Stimulated activated naive CD8-positive, alpha-beta T cell treated with anti-CD3 and anti-CD28 coated beads, Interleukin-15, Interleukin-2, amounts not matched to agents 100 ng/mL and 50 ng/mL, for 24 hours (primary cell): Measurements from ENCODE around the gene PAX6.

Experiments used
- H3K27ac Mint-ChIP-seq: one replicate; pipeline ENCODE4 v1.8.0; 2021; ENCODE audit warnings: mild to moderate bottlenecking, mixed read lengths
- H3K27me3 Mint-ChIP-seq: one replicate; pipeline ENCODE4 v1.8.0; 2021; ENCODE audit warnings: mixed read lengths
- H3K36me3 Mint-ChIP-seq: one replicate; pipeline ENCODE4 v1.8.0; 2021; ENCODE audit warnings: low read depth, mixed read lengths
- H3K4me1 Mint-ChIP-seq: one replicate; pipeline ENCODE4 v1.8.0; 2021; ENCODE audit warnings: low read depth, mixed read lengths
- H3K4me3 Mint-ChIP-seq: one replicate; pipeline ENCODE4 v1.8.0; 2021; ENCODE audit warnings: mild to moderate bottlenecking, mixed read lengths
- H3K9me3 Mint-ChIP-seq: one replicate; pipeline ENCODE4 v1.8.0; 2021; ENCODE audit warnings: mixed read lengths

PAX6 gene

GRCh38 chr11:31798554-31799434 is 12.3 kb downstream of the PAX6 start:
- Mint-ChIP-seq H3K27ac (no peak overlapping the region), H3K4me1 (peaks cover 18% of the 10 kb centered on the region), H3K36me3 (peaks cover 17% of the 10 kb centered on the region), H3K27me3 (peaks cover 94% of the 10 kb centered on the region), H3K9me3 (peaks cover 9% of the 10 kb centered on the region), H3K4me3 (peak overlapping the region; percentile 9)

GRCh38 chr11:31798057-31798553 is 13.0 kb downstream of the PAX6 start:
- H3K27ac Mint-ChIP-seq, result no peak overlapping the region
- H3K27me3 Mint-ChIP-seq, result peaks cover 93% of the 10 kb centered on the region
- peaks cover 9% of the 10 kb centered on the region for H3K9me3 Mint-ChIP-seq
- peaks cover 16% of the 10 kb centered on the region for H3K4me1 Mint-ChIP-seq
- no peak overlapping the region for H3K4me3 Mint-ChIP-seq
- peaks cover 17% of the 10 kb centered on the region for H3K36me3 Mint-ChIP-seq

- H3K4me1 Mint-ChIP-seq, result peaks cover 13% of the 10 kb centered on the region
- peaks cover 17% of the 10 kb centered on the region for H3K36me3 Mint-ChIP-seq
- peaks cover 9% of the 10 kb centered on the region for H3K9me3 Mint-ChIP-seq
- no peak overlapping the region for H3K27ac Mint-ChIP-seq
- peaks cover 93% of the 10 kb centered on the region for H3K27me3 Mint-ChIP-seq
- no peak overlapping the region for H3K4me3 Mint-ChIP-seq
These were observed 13.7 kb downstream of the PAX6 start for GRCh38 chr11:31797190-31798056.

GRCh38 chr11:31796499-31797189 is 14.5 kb downstream of the PAX6 start:
- Mint-ChIP-seq H3K9me3 (peaks cover 9% of the 10 kb centered on the region), H3K4me3 (no peak overlapping the region), H3K27me3 (peaks cover 92% of the 10 kb centered on the region), H3K36me3 (peaks cover 16% of the 10 kb centered on the region), H3K27ac (no peak overlapping the region), H3K4me1 (peaks cover 13% of the 10 kb centered on the region)

GRCh38 chr11:31795706-31796498 is 15.2 kb downstream of the PAX6 start:
- Mint-ChIP-seq H3K27ac (no peak overlapping the region), H3K4me3 (no peak overlapping the region), H3K27me3 (peaks cover 89% of the 10 kb centered on the region), H3K36me3 (peaks cover 10% of the 10 kb centered on the region), H3K9me3 (peaks cover 9% of the 10 kb centered on the region), H3K4me1 (peaks cover 13% of the 10 kb centered on the region)

- peaks cover 3% of the 10 kb centered on the region for H3K4me1 Mint-ChIP-seq
- no peak overlapping the region for H3K4me3 Mint-ChIP-seq
- peaks cover 76% of the 10 kb centered on the region for H3K27me3 Mint-ChIP-seq
- H3K27ac Mint-ChIP-seq, result no peak overlapping the region
- H3K36me3 Mint-ChIP-seq, result no peaks in the 10 kb centered on the region
- H3K9me3 Mint-ChIP-seq, result no peaks in the 10 kb centered on the region
These were observed 16.6 kb downstream of the PAX6 start for GRCh38 chr11:31794548-31794947.

- Mint-ChIP-seq H3K9me3 (no peaks in the 10 kb centered on the region), H3K4me3 (no peak overlapping the region), H3K27ac (no peak overlapping the region), H3K36me3 (no peaks in the 10 kb centered on the region), H3K4me1 (no peaks in the 10 kb centered on the region), H3K27me3 (peaks cover 64% of the 10 kb centered on the region)
These were observed 17.9 kb downstream of the PAX6 start for GRCh38 chr11:31793264-31793663.

GRCh38 chr11:31792456-31792855 is 18.7 kb downstream of the PAX6 start:
- Mint-ChIP-seq H3K4me1 (no peaks in the 10 kb centered on the region), H3K9me3 (no peaks in the 10 kb centered on the region), H3K36me3 (no peaks in the 10 kb centered on the region), H3K4me3 (no peak overlapping the region), H3K27ac (no peak overlapping the region), H3K27me3 (peaks cover 58% of the 10 kb centered on the region)

- H3K27ac Mint-ChIP-seq, result no peak overlapping the region
- no peak overlapping the region for H3K4me3 Mint-ChIP-seq
- peaks cover 55% of the 10 kb centered on the region for H3K27me3 Mint-ChIP-seq
- H3K36me3 Mint-ChIP-seq, result no peaks in the 10 kb centered on the region
- H3K9me3 Mint-ChIP-seq, result no peaks in the 10 kb centered on the region
- no peaks in the 10 kb centered on the region for H3K4me1 Mint-ChIP-seq
These were observed 19.1 kb downstream of the PAX6 start for GRCh38 chr11:31792036-31792435.

GRCh38 chr11:31790649-31791048 is 20.5 kb downstream of the PAX6 start:
- Mint-ChIP-seq H3K4me3 (no peak overlapping the region), H3K9me3 (no peaks in the 10 kb centered on the region), H3K27me3 (peaks cover 42% of the 10 kb centered on the region), H3K4me1 (no peaks in the 10 kb centered on the region), H3K36me3 (no peaks in the 10 kb centered on the region), H3K27ac (no peak overlapping the region)

GRCh38 chr11:31788085-31788484 is 23.0 kb downstream of the PAX6 start:
- no peak overlapping the region for H3K27ac Mint-ChIP-seq
- peaks cover 17% of the 10 kb centered on the region for H3K27me3 Mint-ChIP-seq
- H3K4me3 Mint-ChIP-seq, result no peak overlapping the region
- no peaks in the 10 kb centered on the region for H3K9me3 Mint-ChIP-seq
- H3K36me3 Mint-ChIP-seq, result peaks cover 4% of the 10 kb centered on the region
- no peaks in the 10 kb centered on the region for H3K4me1 Mint-ChIP-seq

- H3K9me3 Mint-ChIP-seq, result no peaks in the 10 kb centered on the region
- H3K4me1 Mint-ChIP-seq, result no peaks in the 10 kb centered on the region
- H3K27ac Mint-ChIP-seq, result no peak overlapping the region
- H3K36me3 Mint-ChIP-seq, result peaks cover 9% of the 10 kb centered on the region
- H3K4me3 Mint-ChIP-seq, result no peak overlapping the region
- peaks cover 9% of the 10 kb centered on the region for H3K27me3 Mint-ChIP-seq
These were observed 24.0 kb downstream of the PAX6 start for GRCh38 chr11:31786996-31787685.

GRCh38 chr11:31784611-31785010 is 26.5 kb downstream of the PAX6 start:
- no peaks in the 10 kb centered on the region for H3K9me3 Mint-ChIP-seq
- no peaks in the 10 kb centered on the region for H3K27me3 Mint-ChIP-seq
- H3K4me1 Mint-ChIP-seq, result no peaks in the 10 kb centered on the region
- H3K27ac Mint-ChIP-seq, result no peak overlapping the region
- peaks cover 19% of the 10 kb centered on the region for H3K36me3 Mint-ChIP-seq
- no peak overlapping the region for H3K4me3 Mint-ChIP-seq
